Measurements from ENCODE around the gene MOSMO.
"Not testable (repeated sequence)": the region's sequence is repeated elsewhere in the genome, so short reads cannot be mapped to it uniquely, and the experiment has no call there.

The MOSMO gene

DNA sequence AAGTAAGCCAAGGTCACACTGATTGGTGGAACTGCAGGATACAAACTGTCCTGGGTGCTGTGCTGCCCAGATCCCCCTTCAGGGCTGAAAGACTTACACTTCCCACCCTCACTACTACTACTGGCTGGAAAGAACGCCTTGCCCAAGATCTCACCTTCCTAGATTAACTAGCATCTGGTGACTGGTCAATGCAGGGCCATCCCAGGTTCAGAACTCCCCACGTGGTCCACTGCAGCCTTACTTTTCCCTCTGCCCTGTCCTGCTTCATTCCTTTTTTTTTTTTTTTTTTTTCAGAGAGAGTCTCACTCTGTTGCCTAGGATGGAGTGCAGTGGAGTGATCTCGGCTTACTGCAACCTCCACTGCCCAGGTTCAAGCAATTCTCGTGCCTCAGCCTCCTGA lies 4.7 kb upstream of the MOSMO start:
- DNase-seq (ENCODE audit: low spot score) = no peak

DNA sequence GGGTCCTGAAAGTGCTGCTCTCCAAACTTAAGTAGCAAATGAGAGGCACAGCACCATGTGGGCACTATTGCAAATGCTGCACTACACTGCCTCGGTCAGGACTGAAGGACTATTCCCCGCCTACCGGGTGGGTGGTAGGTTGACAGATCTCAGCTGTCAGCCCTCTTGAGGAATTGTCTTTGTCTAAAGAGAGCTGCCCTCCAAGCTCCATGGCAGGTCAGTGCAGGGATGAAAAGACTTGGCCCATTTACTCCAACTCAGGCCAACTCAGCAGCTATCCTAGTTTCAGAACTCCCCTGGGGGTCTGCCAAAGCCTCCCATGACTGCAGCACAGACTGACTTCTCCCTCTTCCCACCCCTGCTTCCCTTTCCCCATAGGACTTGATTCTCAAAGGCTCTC lies 3.6 kb upstream of the MOSMO start:
- DNase-seq (ENCODE audit: low spot score) = no peak

DNA sequence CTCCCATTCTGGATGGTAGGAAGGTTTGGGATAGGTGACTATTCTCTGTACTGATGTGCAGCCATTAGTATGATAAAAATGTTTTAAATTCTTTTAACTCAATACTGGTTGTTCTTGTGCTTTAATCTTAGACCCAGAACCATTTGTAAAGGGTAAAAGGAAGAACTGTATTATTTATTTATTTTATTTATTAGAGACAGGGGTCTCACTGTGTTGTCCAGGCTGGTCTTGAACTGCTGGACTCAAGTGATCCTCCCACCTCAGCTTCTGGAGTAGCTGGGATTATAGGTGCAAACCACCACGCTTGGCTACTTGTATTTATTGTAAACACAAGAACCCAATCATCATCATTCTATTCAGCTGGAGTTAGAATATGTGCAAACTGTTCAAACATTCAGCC lies 2.2 kb upstream of the MOSMO start:
- no peak for DNase-seq (ENCODE audit: low spot score)

DNA sequence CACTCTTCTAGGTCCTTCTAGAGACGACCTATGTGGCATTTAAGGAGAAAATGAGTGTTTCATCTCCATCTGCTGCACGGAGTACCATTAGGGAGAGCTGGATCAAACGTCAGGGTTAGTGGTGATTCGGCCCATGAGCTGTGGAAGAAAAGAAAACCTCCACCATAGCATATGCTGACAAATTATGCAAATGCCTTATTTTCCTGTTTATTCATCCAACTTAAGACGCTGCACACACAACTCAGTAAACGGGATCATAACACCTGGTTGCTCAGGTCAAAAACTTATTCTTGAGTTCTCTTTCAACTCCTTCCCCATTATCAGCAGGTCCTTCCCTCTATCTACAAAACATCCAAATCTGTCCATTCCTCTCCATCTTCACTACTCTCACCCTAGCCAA lies 1.3 kb upstream of the MOSMO start:
- DNase-seq (ENCODE audit: low spot score) = no peak

DNA sequence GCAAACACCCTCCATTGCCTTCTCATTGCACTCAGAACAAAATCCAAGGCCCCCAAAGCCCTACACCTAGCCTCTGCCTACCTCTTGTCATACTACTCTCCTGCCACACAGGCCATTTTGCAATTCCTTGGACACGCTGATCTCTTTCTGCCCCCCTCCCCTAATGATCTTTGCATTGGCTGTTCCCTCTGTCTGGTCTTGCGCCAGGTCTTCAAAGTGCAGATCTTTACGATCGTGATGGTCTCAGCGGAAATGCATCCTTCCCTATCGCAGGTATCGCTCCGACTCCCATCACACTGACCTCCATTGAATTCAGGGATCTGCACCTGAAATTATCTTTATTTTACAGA lies 777 bp upstream of the MOSMO start:
- no peak for DNase-seq (ENCODE audit: low spot score)

DNA sequence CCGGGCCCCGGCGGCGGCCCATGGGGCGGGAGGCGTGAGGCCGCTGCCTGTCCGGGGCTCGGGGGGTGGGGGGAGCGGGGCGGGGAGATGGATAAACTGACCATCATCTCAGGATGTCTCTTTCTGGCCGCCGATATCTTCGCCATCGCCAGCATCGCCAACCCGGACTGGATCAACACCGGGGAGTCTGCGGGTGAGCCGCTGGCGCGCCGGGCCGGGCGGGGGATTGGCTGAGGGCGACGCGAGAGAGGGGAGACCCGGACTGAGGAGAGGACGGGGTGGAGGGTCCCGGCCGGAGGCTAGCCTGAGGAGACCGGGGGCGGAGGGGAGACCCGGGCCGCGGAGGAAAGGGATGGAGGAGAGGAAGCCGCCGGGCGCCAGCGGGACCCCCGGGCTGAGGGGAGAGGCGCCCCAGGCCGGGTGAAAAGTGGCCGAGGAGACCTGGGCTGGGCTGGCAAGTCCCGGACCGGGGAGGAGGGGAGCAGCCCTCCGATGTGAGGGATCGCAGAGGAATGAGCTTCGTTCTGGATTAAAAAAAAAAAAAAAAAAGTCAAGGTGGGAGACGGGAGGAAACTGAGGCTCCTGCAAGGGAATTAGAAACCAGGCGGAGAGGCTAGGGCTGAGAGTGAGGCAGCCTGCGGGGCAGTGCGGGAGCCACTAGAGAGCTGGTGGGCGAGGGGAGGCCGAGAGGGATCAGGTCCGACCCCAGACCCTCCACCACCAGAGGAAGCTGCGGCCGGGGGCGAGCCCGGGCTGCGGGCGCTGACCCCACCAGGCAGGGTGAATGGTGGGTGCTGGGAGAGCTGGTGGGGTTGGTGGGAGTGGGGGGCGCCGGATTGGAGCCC lies 526 bp downstream of the MOSMO start:
- peak; percentile 51 for DNase-seq (ENCODE audit: low spot score)

DNA sequence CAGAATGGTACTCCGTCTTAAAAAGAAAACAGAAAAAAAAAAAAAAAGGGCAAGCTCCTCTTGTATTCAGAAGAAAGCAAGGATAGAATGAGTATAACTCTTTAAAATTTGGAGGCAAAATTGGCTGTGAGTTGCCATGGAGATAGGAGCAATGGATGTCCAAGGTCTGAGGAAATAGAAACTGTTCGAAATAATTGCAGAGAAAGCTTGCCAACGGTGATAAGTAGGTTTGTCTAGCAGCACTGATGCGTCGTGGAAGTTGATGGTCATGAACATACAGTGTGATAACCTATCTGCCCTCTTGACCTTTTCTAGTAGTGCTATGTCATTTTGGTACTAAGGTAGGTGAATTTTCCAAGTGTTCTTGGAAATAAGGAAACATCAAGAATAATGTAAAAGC lies 3.0 kb downstream of the MOSMO start:
- no peak for DNase-seq (ENCODE audit: low spot score)

DNA sequence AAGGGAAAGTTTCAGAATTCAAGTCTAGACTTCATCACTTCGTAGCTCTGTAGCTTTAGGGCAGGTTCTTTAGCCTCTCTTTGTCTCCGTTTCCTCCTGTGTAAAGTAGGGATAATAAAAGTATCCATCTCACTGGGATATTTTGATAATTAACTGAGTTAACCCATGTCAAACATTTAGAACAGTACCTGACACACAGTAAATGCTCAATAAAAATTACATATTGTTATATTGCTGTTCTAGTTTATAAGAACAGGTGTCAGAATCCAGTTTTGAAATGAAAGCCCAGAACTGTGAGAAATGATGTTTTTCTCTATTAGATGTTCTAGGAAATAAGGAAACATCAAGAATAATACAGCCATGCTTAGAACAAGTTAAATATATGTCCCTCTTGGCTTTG lies 4.3 kb downstream of the MOSMO start:
- no peak for DNase-seq (ENCODE audit: low spot score)

DNA sequence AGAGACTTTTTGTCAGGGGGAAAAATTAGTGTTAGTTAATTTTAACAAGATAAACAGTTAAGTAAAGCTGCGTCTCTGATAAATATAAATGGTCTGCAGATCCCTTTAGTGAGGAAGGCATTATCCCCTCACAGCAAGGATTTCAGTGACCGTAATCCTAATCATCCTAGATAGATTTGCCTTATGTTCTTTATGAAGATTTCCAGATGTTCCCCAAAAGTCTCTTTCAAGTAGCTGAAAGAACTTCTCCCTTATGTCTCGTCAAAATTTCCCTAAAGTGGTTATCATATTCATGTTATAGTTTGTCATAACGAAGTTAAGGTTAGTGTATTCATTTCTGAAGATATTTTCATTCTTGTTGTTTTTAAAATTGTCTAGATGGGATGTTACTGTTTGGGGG lies 5.6 kb downstream of the MOSMO start:
- no peak for DNase-seq (ENCODE audit: low spot score)

DNA sequence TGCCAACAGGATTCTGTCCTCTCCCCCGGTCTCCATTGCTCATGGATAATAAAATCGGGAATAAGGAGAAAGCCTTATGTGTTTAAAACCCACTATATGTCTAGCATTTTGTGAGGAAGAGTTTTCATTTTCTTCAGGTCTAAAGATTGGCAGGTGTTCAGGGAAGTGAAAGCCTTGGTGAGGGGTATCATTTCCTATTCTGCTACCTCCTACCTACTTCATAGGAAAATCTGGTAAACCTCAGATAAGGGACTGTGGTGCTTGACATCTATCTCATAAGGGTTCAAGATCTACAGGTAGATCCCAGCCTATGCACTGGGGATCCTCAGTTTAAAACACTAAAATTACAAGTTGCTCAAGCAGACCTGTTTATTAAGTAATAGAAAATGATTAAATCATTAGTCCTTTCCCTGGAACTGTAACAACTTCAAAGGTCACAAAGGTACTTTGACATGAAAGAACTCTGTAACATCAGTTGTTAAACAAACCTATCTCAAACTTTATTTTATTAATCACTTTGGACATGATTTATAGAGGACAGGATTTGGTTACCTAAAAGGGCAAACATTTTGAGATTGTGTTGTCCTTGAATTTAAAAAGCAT lies 6.5 kb downstream of the MOSMO start:
- DNase-seq (ENCODE audit: low spot score) = no peak

DNA sequence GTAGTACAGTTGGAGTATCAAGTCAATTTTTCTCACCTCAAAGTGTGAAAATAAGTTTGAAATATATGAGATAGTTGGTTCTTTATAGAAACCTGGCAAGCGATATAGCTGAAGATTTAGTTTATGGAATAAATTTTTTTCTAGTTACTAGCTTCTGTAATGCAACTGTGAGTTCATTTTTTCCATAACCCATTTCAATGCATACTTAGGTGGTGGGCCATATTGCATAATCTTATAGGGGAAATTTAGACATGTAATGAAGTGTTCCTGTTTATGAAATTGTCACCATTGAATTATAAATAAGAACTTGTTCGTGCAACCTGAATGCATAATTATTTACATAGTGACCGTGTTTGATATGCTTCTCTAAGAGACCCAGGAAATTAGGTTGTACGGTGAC lies 9.0 kb downstream of the MOSMO start:
- no peak for DNase-seq (ENCODE audit: low spot score)

DNA sequence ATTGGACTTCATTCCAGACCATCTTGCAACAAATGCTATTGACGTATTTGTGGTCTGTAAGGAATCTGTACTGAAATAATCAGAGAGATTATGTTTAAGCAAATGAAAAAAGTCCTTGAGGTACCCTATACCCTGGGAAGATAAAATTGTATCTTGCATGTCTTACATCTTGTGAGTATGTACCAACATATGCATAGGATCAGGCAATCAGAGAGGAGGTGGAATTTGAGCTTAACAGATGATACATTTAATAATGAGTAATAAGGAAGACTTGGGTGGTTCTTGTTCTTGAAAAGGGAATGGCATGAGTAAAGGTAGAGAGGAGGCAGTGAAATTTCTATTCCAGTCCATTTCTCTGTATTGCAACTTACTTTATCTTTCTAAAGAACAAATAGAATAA lies 10.6 kb downstream of the MOSMO start:
- no peak for DNase-seq (ENCODE audit: low spot score)

DNA sequence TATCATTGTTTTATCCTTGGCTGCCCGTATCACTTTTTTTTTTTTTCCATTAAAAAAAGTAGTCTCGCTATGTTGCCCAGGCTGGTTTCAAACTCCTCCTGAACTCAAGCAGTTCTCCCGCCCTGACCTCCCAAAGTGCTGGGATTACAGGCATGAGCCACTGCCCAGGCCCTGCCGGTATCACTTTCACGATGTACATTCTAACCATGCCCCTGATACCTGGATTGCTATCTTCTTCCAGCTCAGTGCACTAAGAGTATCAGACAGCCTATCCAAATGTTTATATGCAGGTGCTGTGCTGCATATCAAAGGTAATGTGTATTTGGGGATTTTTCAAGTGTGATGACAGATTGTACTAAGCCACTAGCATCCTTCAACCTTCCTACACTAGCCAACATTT lies 14.2 kb downstream of the MOSMO start:
- DNase-seq (ENCODE audit: low spot score) = no peak

DNA sequence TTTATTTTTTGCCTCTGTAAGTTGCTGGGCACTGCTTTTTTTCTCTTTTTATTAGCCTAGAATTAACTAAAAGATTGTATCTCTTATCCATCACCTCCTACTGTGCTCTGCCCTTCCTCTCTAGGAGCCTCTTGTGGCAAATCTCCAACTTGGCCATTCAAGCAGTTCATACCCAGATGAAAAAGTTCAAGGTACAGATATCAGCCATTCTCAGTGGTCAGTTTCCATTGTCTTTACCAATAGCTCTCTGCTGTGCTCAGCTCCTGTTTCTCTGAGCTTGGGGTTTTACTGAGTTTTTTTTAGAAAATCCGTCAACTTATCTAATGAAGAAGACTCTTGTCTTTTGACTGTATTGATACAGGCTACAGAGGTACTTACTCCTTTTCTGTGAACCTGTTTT lies 15.6 kb downstream of the MOSMO start:
- DNase-seq (ENCODE audit: low spot score) = no peak

DNA sequence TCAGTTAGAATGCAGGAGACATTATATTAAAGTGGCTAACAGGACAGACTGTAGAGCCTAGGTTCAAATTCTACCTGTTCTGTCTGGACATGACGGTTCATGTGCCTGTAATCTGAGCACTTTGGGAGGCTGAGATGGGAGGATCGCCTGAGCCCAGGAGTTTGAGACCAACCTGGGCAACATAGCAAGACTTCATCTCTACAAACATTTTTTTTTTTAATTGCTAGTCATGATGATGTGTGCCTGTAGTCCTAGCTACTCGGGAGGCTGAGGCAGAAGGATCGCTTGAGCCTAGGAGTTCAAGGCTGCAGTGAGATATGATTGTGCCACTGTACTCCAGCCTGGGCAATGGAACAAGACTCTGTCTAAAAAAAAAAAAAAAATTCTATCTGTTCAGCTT lies 16.9 kb downstream of the MOSMO start:
- not testable (repeated sequence) for DNase-seq (ENCODE audit: low spot score)

DNA sequence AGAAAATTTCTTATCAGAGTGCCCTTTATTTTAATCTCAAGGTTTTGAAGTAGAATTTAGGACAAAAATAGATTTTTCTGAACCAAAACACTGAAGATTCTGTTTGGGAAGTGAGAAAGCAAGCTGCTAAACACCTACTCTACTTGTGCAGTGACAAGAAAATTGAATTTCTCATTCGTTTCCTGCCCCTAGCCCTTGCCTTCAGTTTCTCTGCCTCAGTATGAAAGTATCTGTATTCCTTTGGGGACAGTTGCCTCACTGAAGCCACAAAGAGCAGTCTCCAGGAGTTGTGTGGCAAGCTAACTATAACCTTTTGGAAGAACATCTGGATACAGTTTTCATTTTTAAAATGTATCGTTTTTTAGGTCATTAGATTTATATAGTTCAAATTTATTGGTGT lies 19.7 kb downstream of the MOSMO start:
- no peak for DNase-seq (ENCODE audit: low spot score)

DNA sequence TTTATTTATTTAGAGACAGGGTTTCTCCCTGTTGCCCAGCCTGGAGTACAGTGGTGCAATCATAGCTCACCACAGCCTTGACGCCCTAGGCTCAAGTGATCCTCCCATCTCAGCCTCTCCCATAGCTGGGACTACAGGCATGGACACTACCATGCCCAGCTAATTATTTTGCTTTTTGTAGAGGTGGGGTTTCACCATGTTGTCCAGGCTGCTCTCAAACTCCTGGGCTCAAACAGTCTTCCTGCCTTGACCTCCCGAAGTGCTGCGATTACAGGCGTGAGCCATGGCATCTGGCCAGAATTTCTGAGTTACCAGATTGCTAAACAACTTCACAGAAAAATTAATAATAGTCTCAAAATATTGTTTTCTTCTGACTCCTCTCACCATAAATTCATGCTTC lies 21.7 kb downstream of the MOSMO start:
- no peak for DNase-seq (ENCODE audit: low spot score)

DNA sequence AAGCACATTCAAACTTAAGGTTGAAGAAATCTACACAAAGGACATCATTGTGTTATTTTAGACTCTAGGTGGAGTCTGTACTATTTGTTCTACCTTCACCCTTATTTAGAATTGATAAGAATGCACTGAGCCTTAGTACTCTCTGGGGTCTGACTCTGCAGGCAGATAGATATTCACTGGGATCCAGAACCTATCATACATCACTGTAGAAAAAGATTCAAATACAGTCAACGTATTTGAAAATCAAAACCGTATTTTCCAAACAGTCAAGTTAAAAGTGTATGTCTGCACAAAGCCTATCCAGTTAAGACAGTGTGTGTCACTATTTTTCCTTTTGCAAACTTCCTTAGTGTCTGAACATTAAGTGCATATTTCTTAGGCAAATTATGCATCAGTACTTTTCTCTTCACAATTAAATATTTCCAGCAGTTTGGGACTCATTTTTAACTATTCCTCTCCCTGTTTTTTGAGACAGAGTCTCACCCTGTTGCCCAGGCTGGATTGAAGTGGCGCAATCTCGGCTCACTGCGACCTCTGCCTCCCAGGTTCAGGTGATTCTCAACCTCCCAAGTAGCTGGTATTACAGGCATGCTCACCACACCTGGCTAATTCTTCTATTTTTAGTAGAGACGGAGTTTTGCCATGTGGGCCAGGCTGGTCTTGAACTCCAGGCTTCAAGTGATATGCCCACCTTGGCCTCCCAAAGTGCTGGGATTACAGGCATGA lies 22.3 kb downstream of the MOSMO start:
- DNase-seq (ENCODE audit: low spot score) = no peak

DNA sequence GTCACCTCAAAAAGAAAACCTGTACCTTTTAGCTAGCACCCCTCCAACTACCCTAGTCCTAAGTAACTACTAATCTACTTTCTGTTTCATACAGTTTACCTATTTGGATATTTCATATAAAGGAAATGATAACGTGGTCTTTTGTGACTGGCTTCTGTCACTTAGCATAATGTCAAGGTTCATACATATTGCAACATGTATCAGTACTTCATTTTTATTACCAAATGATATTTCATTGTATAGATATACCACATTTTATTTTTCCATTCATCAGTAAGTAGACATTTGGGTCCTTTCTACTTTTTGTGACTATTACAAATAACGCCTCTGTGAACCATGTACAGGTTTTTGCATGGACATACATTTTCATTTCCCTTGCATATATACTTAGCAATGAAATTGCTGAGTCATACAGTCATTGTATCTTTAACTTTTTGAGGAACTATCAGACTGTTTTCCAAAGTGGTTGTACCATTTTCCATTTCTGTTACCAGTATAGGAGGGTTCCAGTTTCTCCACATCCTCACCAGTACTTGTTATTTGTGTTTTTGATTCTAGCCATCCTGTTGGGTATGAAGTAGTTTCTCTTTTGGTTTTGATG lies 23.7 kb downstream of the MOSMO start:
- no peak for DNase-seq (ENCODE audit: low spot score)

DNA sequence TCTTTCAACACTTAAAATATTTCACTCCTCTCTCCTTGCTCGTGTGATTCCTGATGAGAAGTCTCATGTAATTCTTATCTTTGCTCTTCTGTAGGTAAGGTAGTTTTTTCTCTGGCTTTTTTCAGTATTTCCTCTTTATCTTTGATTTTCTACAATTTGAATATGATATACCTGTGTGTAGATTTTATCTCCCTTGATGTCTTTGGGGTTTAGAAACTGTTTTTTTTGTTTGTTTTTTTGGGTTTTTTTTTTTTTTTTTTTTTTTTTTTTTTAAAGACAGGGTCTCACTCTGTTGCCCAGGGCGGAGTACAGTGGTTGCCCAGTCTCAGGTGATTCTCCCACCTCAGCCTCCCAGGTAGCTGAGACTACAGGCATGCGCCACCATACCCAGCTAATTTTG lies 26.6 kb downstream of the MOSMO start:
- no peak for DNase-seq (ENCODE audit: low spot score)

DNA sequence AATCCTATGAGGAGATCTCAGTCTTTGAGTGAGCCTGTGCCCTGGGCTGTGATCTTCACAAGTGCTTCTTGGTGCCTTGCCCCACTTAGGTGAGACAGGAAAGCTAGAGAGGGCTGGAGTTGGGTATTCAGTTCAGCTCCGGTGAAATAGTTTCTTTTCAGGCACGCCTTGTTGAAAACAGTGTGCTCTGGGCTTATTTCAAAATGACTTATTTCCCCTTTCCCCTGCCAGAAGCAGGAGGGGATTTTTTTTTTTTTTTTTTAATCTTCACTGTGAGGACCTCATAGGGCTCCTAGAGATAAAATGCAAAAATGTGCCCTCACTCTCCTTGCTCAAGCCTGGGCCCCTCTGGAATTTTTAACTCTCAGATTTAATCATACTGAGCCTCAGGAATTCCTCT lies 27.2 kb downstream of the MOSMO start:
- DNase-seq (ENCODE audit: low spot score) = no peak

DNA sequence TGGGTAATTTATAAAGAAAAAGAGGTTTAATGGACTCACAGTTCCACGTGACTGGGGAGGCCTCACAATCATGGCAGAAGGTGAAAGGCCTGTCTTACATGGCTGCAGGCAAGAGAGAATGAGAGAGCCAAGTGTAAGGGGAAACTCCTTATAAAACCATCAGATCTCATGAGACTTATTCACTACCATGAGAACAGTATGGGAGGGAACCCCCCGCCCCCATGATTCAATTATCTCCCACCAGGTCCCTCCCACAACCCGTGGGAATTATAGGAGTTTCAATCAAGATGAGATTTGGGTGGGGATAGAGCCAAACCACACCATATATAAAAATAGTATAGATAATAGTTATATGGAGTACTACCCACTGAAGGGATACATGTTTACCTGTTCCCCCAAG lies 36.0 kb downstream of the MOSMO start:
- not testable (repeated sequence) for DNase-seq (ENCODE audit: low spot score)

DNA sequence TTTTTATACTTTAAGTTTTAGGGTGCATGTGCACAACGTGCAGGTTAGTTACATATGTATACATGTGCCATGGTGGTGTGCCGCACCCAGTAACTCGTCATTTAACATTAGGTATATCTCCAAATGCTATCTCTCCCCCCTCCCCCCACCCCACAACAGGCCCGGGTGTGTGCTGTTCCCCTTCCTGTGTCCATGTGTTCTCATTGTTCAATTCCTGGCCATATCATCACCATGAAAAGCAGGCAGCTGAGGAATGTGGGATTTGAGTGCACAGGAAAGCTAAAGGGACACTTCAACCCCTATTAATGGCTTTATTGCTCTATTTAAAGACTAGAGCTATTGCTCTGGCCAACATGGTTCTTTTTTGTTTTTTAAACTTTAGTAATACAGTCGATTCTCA lies 38.0 kb downstream of the MOSMO start:
- not testable (repeated sequence) for DNase-seq (ENCODE audit: low spot score)

All from AG08396 (cell line).